ENCODE measurements around the gene WBP1L.

DNA sequence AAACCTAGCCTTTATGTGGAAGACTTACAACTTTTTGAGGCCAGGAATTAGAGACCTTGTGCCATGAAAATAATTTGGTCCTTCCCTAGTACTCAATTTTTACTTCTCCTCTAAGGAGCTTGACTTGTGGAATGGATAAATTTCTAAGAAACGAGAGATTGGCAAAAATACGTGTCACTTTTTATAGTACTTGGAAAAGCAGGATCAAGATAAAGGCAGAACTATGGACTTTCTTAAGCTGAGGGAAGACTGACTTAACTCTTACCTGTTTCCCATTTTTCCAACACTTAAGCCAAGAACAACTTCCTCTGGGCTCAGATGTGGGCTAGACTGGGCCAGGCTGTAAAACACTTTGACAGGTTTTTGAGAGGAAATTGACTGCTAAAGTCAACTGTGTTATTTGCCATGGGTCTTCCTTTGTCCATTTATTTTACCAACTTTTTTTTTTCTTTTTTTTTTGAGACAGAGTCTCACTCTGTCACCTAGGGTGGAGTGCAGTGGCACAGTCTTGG, 2.0 kb upstream of the WBP1L start:
- TF ChIP-seq ZNF274 (IDR thresholded peaks at IDR 0.05; ENCODE audit: low read depth, low read length) (no peak), YY1 (IDR thresholded peaks at IDR 0.05; ENCODE audit: insufficient read depth, insufficient read length) (no peak), SUZ12 (IDR thresholded peaks at IDR 0.05; ENCODE audit: extremely low read depth, insufficient read depth, insufficient read length) (no peak)

Data from NT2/D1 (cell line).